GM12878 (cell line): ENCODE data around the gene ZBTB44. TPM values are rescaled to one million over a fixed set of nuclear protein-coding genes. Genes with fewer than 3 reads are reported as not detected.

Experiments used
- ATAC-seq: fragments of 200-7000 bp; cut with Tn5 transposase; 3 replicates; pipeline ENCODE4 v1.9.1; 2020; ENCODE audit warnings: mild to moderate bottlenecking, moderate library complexity
- BruUV-seq: library from RNA; stranded (reverse); fragments of 400-500 nt; replicated peaks from 2 replicates; lab custom pipeline; 2021; lab: Mats Ljungman, UMichigan
- CTCF ChIA-PET: fragments of 300-600 bp; sonication (Branson Sonifier 250); formaldehyde crosslinking; extraction: SDS; loops from one replicate; lab custom pipeline; 2021; ENCODE audit warnings: inconsistent platforms; lab: Yijun Ruan, JAX
- POLR2A ChIA-PET: fragments of 350-600 bp; formaldehyde crosslinking; extraction: SDS; loops from one replicate; lab custom pipeline; 2021; ENCODE audit warnings: inconsistent platforms; lab: Charles Lee
- RAD21 ChIA-PET: fragments of 300-600 bp; sonication (Branson Sonifier 250); formaldehyde crosslinking; loops from one replicate; lab custom pipeline; 2023; ENCODE audit warnings: antibody characterized with exemption; ENCODE audit not compliant: unreplicated experiment; lab: Charles Lee
- SMC1A ChIA-PET: fragments of 300-600 bp; sonication (Branson Sonifier 250); formaldehyde crosslinking; loops from one replicate; lab custom pipeline; 2023; ENCODE audit not compliant: unreplicated experiment, uncharacterized antibody; lab: Charles Lee
- DNase-seq: peaks from one replicate; pipeline ENCODE4 v3.0.0-alpha.2; 2011; ENCODE audit warnings: low read depth, low spot score
- FAIRE-seq: peaks from 3 replicates; lab custom pipeline; 2011; peaks lifted over from hg19 to GRCh38; lab: Jason Lieb, UNC
- H2AFZ ChIP-seq: 2 replicates; pipeline ENCODE4 v1.6.0; 2011; ENCODE audit warnings: low read depth, low read length, control low read depth; ENCODE audit not compliant: control insufficient read depth
- H3K27ac ChIP-seq: 2 replicates; pipeline ENCODE4 v1.5.1; 2011; ENCODE audit warnings: control low read depth; ENCODE audit not compliant: control insufficient read depth, insufficient read depth
- H3K27me3 ChIP-seq, 2 experiments: replicated peaks in 1 of 2; 2 replicates each; pipeline versions ENCODE4 v1.6.0 to v1.6.1; 2011; ENCODE audit warnings: low read length in 1 of 2; ENCODE audit not compliant: control insufficient read depth in 2 of 2, insufficient read depth in 2 of 2
- H3K36me3 ChIP-seq, 2 experiments: 2 replicates each; pipeline ENCODE4 v1.5.1; 2011; ENCODE audit warnings: low read length in 1 of 2; ENCODE audit not compliant: control insufficient read depth in 2 of 2, insufficient read depth in 2 of 2
- H3K4me1 ChIP-seq: 2 replicates; pipeline ENCODE4 v1.6.1; 2011; ENCODE audit warnings: mild to moderate bottlenecking, low read length, moderate library complexity, mixed read lengths; ENCODE audit not compliant: control insufficient read depth, insufficient read depth
- H3K4me2 ChIP-seq: 2 replicates; pipeline ENCODE4 v1.6.0; 2011; ENCODE audit warnings: control low read depth; ENCODE audit not compliant: control insufficient read depth, insufficient read depth
- H3K4me3 ChIP-seq: fragments of 200-600 bp; sonication (generic); 2 replicates; pipeline ENCODE4 v1.5.1; 2016
- H3K79me2 ChIP-seq: 2 replicates; pipeline ENCODE4 v1.6.0; 2011; ENCODE audit warnings: low read length; ENCODE audit not compliant: control insufficient read depth, insufficient read depth
- H3K9ac ChIP-seq: 2 replicates; pipeline ENCODE4 v1.8.0; 2011; ENCODE audit warnings: low read length, control low read depth, mixed read lengths; ENCODE audit not compliant: control insufficient read depth, insufficient read depth
- H3K9me3 ChIP-seq: replicated peaks from 3 replicates; pipeline ENCODE4 v1.5.1; 2011; ENCODE audit warnings: mild to moderate bottlenecking, low read length; ENCODE audit not compliant: control insufficient read depth, insufficient read depth
- H4K20me1 ChIP-seq: 2 replicates; pipeline ENCODE4 v1.6.0; 2011; ENCODE audit not compliant: control insufficient read depth, insufficient read depth
- DPF2 ChIP-seq: fragments of 450-650 bp; IDR thresholded peaks from 2 replicates; pipeline ENCODE4 v1.6.1; 2017; ENCODE audit warnings: mild to moderate bottlenecking
- HCFC1 ChIP-seq: fragments of 150-350 bp; IDR thresholded peaks from 2 replicates; pipeline ENCODE4 v1.6.1; 2014; ENCODE audit warnings: low read length
- IKZF2 ChIP-seq, 2 experiments: fragments of 450-650 bp; IDR thresholded peaks; 2 replicates each; pipeline ENCODE4 v1.6.1; 2017; ENCODE audit warnings: mild to moderate bottlenecking in 2 of 2, moderate library complexity in 2 of 2
- MEF2B ChIP-seq: fragments of 450-650 bp; IDR thresholded peaks from 2 replicates; pipeline ENCODE4 v1.6.1; 2018; ENCODE audit warnings: mild to moderate bottlenecking, moderate library complexity; ENCODE audit not compliant: partially characterized antibody, poor library complexity, severe bottlenecking
- NR2F1 ChIP-seq: fragments of 450-650 bp; conservative IDR thresholded peaks from 2 replicates; pipeline ENCODE4 v1.6.1; 2017; ENCODE audit warnings: mild to moderate bottlenecking
- PAX5 ChIP-seq: IDR thresholded peaks from 2 replicates; pipeline ENCODE4 v1.6.1; 2011; ENCODE audit warnings: low read depth, low read length, borderline replicate concordance
- PAX8 ChIP-seq: fragments of 450-650 bp; IDR thresholded peaks from 2 replicates; pipeline ENCODE4 v1.6.1; 2017; ENCODE audit warnings: mild to moderate bottlenecking, moderate library complexity
- PML ChIP-seq: IDR thresholded peaks from 2 replicates; pipeline ENCODE4 v1.6.1; 2012; ENCODE audit warnings: low read length, inconsistent platforms
- POLR2A ChIP-seq: IDR thresholded peaks from 2 replicates; pipeline ENCODE4 v1.6.1; 2011; ENCODE audit warnings: low read depth, mild to moderate bottlenecking, low read length
- POU2F2 ChIP-seq: IDR thresholded peaks from 3 replicates; pipeline ENCODE4 v1.6.1; 2011; ENCODE audit warnings: low read depth, mild to moderate bottlenecking, low read length, borderline replicate concordance
- RUNX3 ChIP-seq: IDR thresholded peaks from 2 replicates; pipeline ENCODE4 v1.6.1; 2012; ENCODE audit warnings: low read length, inconsistent platforms
- SRF ChIP-seq, 2 experiments: IDR thresholded peaks; 2 replicates each; pipeline ENCODE4 v1.6.1; 2011; ENCODE audit warnings: low read depth in 2 of 2, low read length in 2 of 2, mild to moderate bottlenecking in 1 of 2, moderate library complexity in 1 of 2
- STAT3 ChIP-seq: IDR thresholded peaks from 2 replicates; pipeline ENCODE4 v1.6.1; 2011; ENCODE audit warnings: low read depth, low read length, improper control_type of control experiment
- TCF3 ChIP-seq: IDR thresholded peaks from 2 replicates; pipeline ENCODE4 v1.6.1; 2012; ENCODE audit warnings: low read depth, mild to moderate bottlenecking, low read length, borderline replicate concordance; ENCODE audit not compliant: insufficient read depth
- YY1 ChIP-seq: IDR thresholded peaks from 2 replicates; pipeline ENCODE4 v1.6.1; 2011; ENCODE audit warnings: low read depth, mild to moderate bottlenecking, low read length
- ZNF274 ChIP-seq: IDR thresholded peaks from one replicate; pipeline ENCODE4 v1.8.0; 2011; ENCODE audit not compliant: insufficient read length, insufficient read depth
- WGBS: methylation state at CpG from one replicate; pipeline ENCODE4 v1.1.6; 2016; ENCODE audit warnings: low lambda C conversion rate; ENCODE audit not compliant: insufficient replicate concordance, insufficient coverage; ENCODE audit errors: missing lambda C conversion rate; 5-methylcytosine and 5-hydroxymethylcytosine counted together
- in situ Hi-C: fragments of 300-500 bp; cut with MboI; formaldehyde crosslinking; loops from 9 replicates; pipeline ENCODE4 v1.14.3; 2018; ENCODE audit warnings: mixed read lengths
- intact Hi-C: fragments of 100-400 bp; cut with micrococcal nuclease; formaldehyde crosslinking; loops from one replicate; pipeline ENCODE4 v1.14.2; 2022; ENCODE audit not compliant: unreplicated experiment
- polyA plus RNA-seq, 11 experiments: library from polyadenylated mRNA; depleted of rRNA in 4 of 11; unstranded in 6 of 11; stranded (reverse) in 5 of 11; fragments of >200 nt; fragmentation: Nextera tagmentation in 4 of 11; fragmentation: Illumina TruSeq in 1 of 11; extraction: Ambion mirVana in 4 of 11; extraction: Trizol in 1 of 11; gene quantifications; 1 replicate in 1 of 11; 2 replicates in 10 of 11; pipeline versions ENCODE4 v1.2.1 to v1.2.3, GENCODE V29; 2011 to 2016; ENCODE audit warnings: inconsistent platforms in 2 of 11, missing spikeins in 2 of 11, low read depth in 1 of 11
- total RNA-seq, 4 experiments: library from RNA; depleted of rRNA in 3 of 4; stranded (reverse); fragments of >200 nt in 3 of 4; fragmentation: Illumina TruSeq in 1 of 4; extraction: Trizol in 1 of 4; gene quantifications; 2 replicates each; pipeline versions ENCODE4 v1.2.1 to v1.2.3, GENCODE V29; 2013 to 2021
- TF ChIP-seq, protein P1 (sequence below): fragments of 450-650 bp; formaldehyde crosslinking; IDR thresholded peaks from 2 replicates; pipeline ENCODE4 v1.4.0; 2022; ENCODE audit warnings: mild to moderate bottlenecking, moderate library complexity
- TF ChIP-seq, protein P2 (sequence below): fragments of 450-650 bp; IDR thresholded peaks from 2 replicates; pipeline ENCODE4 v1.6.1; 2017; ENCODE audit warnings: low read depth, mild to moderate bottlenecking, moderate library complexity

Gene ZBTB44
- total and polyA plus RNA-seq, 10 of the 15 experiments (the other 5 are each of a cell fraction or from before 2014, with no cell fraction given), result 2.8 to 38.2 (median 12.2) TPM

- Histone ChIP-seq H3K27ac (no peak overlapping the region), H3K9me3 (no peaks in the 10 kb centered on the region; the same call in 2 of the 3 replicates), H3K4me2 (peak overlapping the region; percentile 30; the same call in 1 of the 2 replicates), H3K4me3 (no peak overlapping the region), H4K20me1 (no peaks in the 10 kb centered on the region), H3K9ac (no peak overlapping the region), H2AFZ (no peak overlapping the region), H3K4me1 (peaks cover 35% of the 10 kb centered on the region), H3K36me3 (no peaks in the 10 kb centered on the region), H3K27me3 (no peaks in the 10 kb centered on the region), H3K79me2 (no peaks in the 10 kb centered on the region)
- FAIRE-seq (no peak), DNase-seq (no peak), ATAC-seq (peak; percentile 32)
- intact Hi-C loops (no loop called here), in situ Hi-C loops (no loop called here)
- WGBS, result 23% methylated on average over 16 of the region's 16 CpGs
- ChIA-PET SMC1A (interaction anchor here (2.1 to 5.2 kb wide), 3 partner anchors 11 to 27 kb away, joined by 5 to 37 read pairs (median 21); no protein-coding TSS in a partner anchor), POLR2A (interaction anchor here (0.5 to 1.5 kb wide), 6 partner anchors 11 to 160 kb away, joined by 3 to 7 read pairs (median 5); partner anchors contain the start of gene ST14), CTCF (interaction anchor here (1.0 to 2.0 kb wide), 4 partner anchors 11 to 30 kb away, joined by 3 to 6 read pairs (median 4); no protein-coding TSS in a partner anchor), RAD21 (interaction anchor here (0.7 to 1.2 kb wide), 4 partner anchors 13 to 32 kb away, joined by 3 to 4 read pairs (median 4); no protein-coding TSS in a partner anchor)
- BruUV-seq, result no TSS peak
- peak; percentile 23 for TF ChIP-seq MEF2B
- no peak for TF ChIP-seq ZNF274
- TF ChIP-seq, protein P1, sequence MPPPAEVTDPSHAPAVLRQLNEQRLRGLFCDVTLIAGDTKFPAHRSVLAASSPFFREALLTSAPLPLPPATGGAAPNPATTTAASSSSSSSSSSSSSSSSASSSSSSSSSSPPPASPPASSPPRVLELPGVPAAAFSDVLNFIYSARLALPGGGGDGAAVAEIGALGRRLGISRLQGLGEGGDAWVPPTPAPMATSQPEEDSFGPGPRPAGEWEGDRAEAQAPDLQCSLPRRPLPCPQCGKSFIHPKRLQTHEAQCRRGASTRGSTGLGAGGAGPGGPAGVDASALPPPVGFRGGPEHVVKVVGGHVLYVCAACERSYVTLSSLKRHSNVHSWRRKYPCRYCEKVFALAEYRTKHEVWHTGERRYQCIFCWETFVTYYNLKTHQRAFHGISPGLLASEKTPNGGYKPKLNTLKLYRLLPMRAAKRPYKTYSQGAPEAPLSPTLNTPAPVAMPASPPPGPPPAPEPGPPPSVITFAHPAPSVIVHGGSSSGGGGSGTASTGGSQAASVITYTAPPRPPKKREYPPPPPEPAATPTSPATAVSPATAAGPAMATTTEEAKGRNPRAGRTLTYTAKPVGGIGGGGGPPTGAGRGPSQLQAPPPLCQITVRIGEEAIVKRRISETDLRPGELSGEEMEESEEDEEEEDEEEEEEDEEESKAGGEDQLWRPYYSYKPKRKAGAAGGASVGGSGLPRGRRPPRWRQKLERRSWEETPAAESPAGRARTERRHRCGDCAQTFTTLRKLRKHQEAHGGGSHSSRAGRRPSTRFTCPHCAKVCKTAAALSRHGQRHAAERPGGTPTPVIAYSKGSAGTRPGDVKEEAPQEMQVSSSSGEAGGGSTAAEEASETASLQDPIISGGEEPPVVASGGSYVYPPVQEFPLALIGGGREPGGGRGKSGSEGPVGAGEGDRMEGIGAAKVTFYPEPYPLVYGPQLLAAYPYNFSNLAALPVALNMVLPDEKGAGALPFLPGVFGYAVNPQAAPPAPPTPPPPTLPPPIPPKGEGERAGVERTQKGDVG (CRISPR knock-in tag), result no peak
- no peak for TF ChIP-seq POLR2A
- TF ChIP-seq POU2F2, result no peak
- TF ChIP-seq DPF2, result 0 out of 2 replicates have a peak, but pooled peaks have one; percentile 22
- TF ChIP-seq PAX5, result no peak
- TF ChIP-seq PAX8, result no peak
- TF ChIP-seq IKZF2 (IDR thresholded peaks at IDR 0.05), result peak; percentile 68 to 74; a peak in 3 of 4 replicates
- TF ChIP-seq RUNX3, result peak; percentile 73
- no peak for TF ChIP-seq SRF (IDR thresholded peaks at IDR 0.05; ENCODE audit: low read depth in 2 of 2, low read length in 2 of 2)
- no peak for TF ChIP-seq YY1
- TF ChIP-seq TCF3, result 0 out of 2 replicates have a peak, but pooled peaks have one; percentile 50
- TF ChIP-seq HCFC1, result no peak
- TF ChIP-seq STAT3, result no peak
- no peak for TF ChIP-seq PML
- 0 out of 2 replicates have a peak, but pooled peaks have one; percentile 27 for TF ChIP-seq NR2F1
- TF ChIP-seq, protein P2, sequence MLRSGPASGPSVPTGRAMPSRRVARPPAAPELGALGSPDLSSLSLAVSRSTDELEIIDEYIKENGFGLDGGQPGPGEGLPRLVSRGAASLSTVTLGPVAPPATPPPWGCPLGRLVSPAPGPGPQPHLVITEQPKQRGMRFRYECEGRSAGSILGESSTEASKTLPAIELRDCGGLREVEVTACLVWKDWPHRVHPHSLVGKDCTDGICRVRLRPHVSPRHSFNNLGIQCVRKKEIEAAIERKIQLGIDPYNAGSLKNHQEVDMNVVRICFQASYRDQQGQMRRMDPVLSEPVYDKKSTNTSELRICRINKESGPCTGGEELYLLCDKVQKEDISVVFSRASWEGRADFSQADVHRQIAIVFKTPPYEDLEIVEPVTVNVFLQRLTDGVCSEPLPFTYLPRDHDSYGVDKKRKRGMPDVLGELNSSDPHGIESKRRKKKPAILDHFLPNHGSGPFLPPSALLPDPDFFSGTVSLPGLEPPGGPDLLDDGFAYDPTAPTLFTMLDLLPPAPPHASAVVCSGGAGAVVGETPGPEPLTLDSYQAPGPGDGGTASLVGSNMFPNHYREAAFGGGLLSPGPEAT, result peak; percentile 57; the same call in 1 of the 2 replicates
Observed at GRCh38 chr11:130178441-130179339, 136.0 kb downstream of the ZBTB44 start.
